Measurements from ENCODE around the gene LGALS7. TPM values are rescaled to one million over a fixed set of nuclear protein-coding genes. Genes with fewer than 3 reads are reported as not detected.
"Not testable (repeated sequence)": the region's sequence is repeated elsewhere in the genome, so short reads cannot be mapped to it uniquely, and the experiment has no call there.

LGALS7 gene
- total RNA-seq, 1 experiment from 2014 or later: 1.1 TPM

- DNase-seq (ENCODE audit: unreplicated experiment): no peak
- intact Hi-C loops (cut with micrococcal nuclease): no loop called here
- Mint-ChIP-seq H3K36me3 (ENCODE audit: insufficient read depth, unreplicated experiment) (no peaks in the 10 kb centered on the region), H3K9me3 (ENCODE audit: unreplicated experiment) (no peaks in the 10 kb centered on the region), H3K27ac (ENCODE audit: low read depth, unreplicated experiment) (no peak overlapping the region), H3K27me3 (ENCODE audit: insufficient read depth, unreplicated experiment) (no peaks in the 10 kb centered on the region), H3K4me3 (ENCODE audit: unreplicated experiment) (no peak overlapping the region), H3K4me1 (ENCODE audit: insufficient read depth, unreplicated experiment) (peaks cover 14% of the 10 kb centered on the region)
- ChIA-PET POLR2A (interaction anchor here (1.5 to 2.3 kb wide), 2 partner anchors 53 to 138 kb away, joined by 5 to 14 read pairs; partner anchors contain the start of gene ACTN4), CTCF (interaction anchor here (0.7 kb wide), 1 partner anchor 337 kb away, joined by 3 read pairs; no protein-coding TSS in a partner anchor)
- no TSS peak for BruUV-seq (replicated peaks)
- TF ChIP-seq CTCF (IDR thresholded peaks at IDR 0.05; ENCODE audit: unreplicated experiment): no peak
Observed at GRCh38 chr19:38785187-38785699, 11.9 kb upstream of the LGALS7 start.

GRCh38 chr19:38784224-38784623 is 10.9 kb upstream of the LGALS7 start:
- H3K4me3 Mint-ChIP-seq (ENCODE audit: unreplicated experiment): no peak overlapping the region
- no peaks in the 10 kb centered on the region for H3K36me3 Mint-ChIP-seq (ENCODE audit: insufficient read depth, unreplicated experiment)
- intact Hi-C loops (cut with micrococcal nuclease): no loop called here
- no peak overlapping the region for H3K27ac Mint-ChIP-seq (ENCODE audit: low read depth, unreplicated experiment)
- TF ChIP-seq CTCF (IDR thresholded peaks at IDR 0.05; ENCODE audit: unreplicated experiment): no peak
- ChIA-PET CTCF (no interaction called here), POLR2A (interaction anchor here (0.7 kb wide), 1 partner anchor 17 kb away, joined by 3 read pairs; no protein-coding TSS in a partner anchor)
- H3K9me3 Mint-ChIP-seq (ENCODE audit: unreplicated experiment): no peaks in the 10 kb centered on the region
- no TSS peak for BruUV-seq (replicated peaks)
- H3K4me1 Mint-ChIP-seq (ENCODE audit: insufficient read depth, unreplicated experiment): peaks cover 14% of the 10 kb centered on the region
- H3K27me3 Mint-ChIP-seq (ENCODE audit: insufficient read depth, unreplicated experiment): no peaks in the 10 kb centered on the region
- DNase-seq (ENCODE audit: unreplicated experiment): no peak

GRCh38 chr19:38782212-38782611 is 8.9 kb upstream of the LGALS7 start:
- H3K4me3 Mint-ChIP-seq (ENCODE audit: unreplicated experiment); H3K36me3 Mint-ChIP-seq (ENCODE audit: insufficient read depth, unreplicated experiment); intact Hi-C loops (cut with micrococcal nuclease); H3K27me3 Mint-ChIP-seq (ENCODE audit: insufficient read depth, unreplicated experiment); H3K9me3 Mint-ChIP-seq (ENCODE audit: unreplicated experiment); BruUV-seq (replicated peaks); DNase-seq (ENCODE audit: unreplicated experiment); H3K27ac Mint-ChIP-seq (ENCODE audit: low read depth, unreplicated experiment); CTCF ChIA-PET; H3K4me1 Mint-ChIP-seq (ENCODE audit: insufficient read depth, unreplicated experiment): not testable (repeated sequence)
- POLR2A ChIA-PET: interaction anchor here (0.6 kb wide), 1 partner anchor 147 kb away, joined by 3 read pairs; no protein-coding TSS in a partner anchor

GRCh38 chr19:38781058-38781457 is 7.7 kb upstream of the LGALS7 start:
- ChIA-PET CTCF (interaction anchor here (0.6 kb wide), 1 partner anchor 101 kb away, joined by 5 read pairs; no protein-coding TSS in a partner anchor), POLR2A (interaction anchor here (0.7 kb wide), 1 partner anchor 54 kb away, joined by 4 read pairs; no protein-coding TSS in a partner anchor)
- BruUV-seq (replicated peaks): no TSS peak
- H3K36me3 Mint-ChIP-seq (ENCODE audit: insufficient read depth, unreplicated experiment): no peaks in the 10 kb centered on the region
- no peak for TF ChIP-seq CTCF (IDR thresholded peaks at IDR 0.05; ENCODE audit: unreplicated experiment)
- intact Hi-C loops (cut with micrococcal nuclease): no loop called here
- H3K27me3 Mint-ChIP-seq (ENCODE audit: insufficient read depth, unreplicated experiment): no peaks in the 10 kb centered on the region
- no peak for DNase-seq (ENCODE audit: unreplicated experiment)
- no peaks in the 10 kb centered on the region for H3K4me1 Mint-ChIP-seq (ENCODE audit: insufficient read depth, unreplicated experiment)
- H3K9me3 Mint-ChIP-seq (ENCODE audit: unreplicated experiment): no peaks in the 10 kb centered on the region
- H3K27ac Mint-ChIP-seq (ENCODE audit: low read depth, unreplicated experiment): no peak overlapping the region
- H3K4me3 Mint-ChIP-seq (ENCODE audit: unreplicated experiment): no peak overlapping the region
